ENCODE measurements around the gene L1CAM.

The L1CAM gene

DNA sequence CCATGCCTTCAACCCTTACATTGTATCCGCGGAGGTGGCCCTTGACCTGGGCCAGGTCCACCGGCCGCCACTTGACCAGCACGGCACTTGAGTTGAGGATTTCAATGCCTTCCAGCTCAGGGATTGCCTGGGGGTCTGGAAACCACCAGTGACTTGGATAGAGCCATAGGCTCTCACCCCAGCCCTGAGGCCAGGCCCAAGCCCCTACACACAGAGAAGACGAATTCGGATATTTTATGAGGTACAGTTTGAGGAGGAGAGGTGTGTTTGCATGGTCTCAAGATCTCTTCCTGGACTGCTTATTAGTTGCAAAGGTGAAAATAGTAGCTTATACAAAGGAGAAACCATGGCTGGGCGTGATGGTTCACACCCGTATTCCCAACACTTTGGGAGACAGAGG lies 20.3 kb downstream of the L1CAM start:
- DNase-seq = no peak

GRCh38 chrX:153865321-153865580 lies 20.7 kb downstream of the L1CAM start:
- no peak for DNase-seq

DNA sequence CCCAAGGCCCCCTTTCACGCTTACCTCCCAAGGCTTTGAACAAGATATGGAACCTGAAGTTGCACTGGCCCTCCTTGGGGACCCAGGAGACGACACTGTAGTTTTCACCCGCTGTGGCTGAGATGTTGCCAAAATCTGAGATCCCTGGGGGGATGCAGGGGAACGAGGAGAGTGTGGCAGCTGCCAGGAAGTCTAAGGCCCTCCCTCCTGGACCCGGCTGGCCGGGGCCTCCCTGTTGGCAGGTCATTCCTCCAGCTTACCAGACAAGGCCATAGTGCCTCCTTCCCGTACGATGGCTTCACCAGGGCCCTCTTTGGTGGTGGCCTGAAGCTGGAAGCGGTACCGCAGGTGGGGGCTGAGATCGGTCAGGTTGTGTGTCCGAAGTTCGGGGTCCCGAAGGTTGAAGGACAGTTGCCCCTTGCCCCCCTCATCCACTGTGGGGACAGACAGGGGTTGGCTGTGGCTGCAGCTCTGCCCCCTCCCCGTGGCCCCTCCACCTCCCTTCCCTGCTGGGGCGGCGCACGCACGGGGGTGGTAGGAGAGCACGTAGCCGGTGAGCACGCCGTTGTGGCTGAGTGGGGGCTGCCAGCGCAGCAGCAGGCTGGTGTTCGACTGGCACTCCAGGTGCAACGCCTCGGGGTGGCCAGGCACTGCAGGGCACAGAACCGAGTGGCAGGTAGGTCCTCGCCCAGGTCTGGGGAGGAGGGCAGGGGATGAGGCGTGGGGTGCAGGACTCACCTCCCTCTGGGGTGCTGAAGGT lies 21.2 kb downstream of the L1CAM start:
- DNase-seq = no peak

GRCh38 chrX:153864101-153864500 lies 21.9 kb downstream of the L1CAM start:
- no peak for DNase-seq

DNA sequence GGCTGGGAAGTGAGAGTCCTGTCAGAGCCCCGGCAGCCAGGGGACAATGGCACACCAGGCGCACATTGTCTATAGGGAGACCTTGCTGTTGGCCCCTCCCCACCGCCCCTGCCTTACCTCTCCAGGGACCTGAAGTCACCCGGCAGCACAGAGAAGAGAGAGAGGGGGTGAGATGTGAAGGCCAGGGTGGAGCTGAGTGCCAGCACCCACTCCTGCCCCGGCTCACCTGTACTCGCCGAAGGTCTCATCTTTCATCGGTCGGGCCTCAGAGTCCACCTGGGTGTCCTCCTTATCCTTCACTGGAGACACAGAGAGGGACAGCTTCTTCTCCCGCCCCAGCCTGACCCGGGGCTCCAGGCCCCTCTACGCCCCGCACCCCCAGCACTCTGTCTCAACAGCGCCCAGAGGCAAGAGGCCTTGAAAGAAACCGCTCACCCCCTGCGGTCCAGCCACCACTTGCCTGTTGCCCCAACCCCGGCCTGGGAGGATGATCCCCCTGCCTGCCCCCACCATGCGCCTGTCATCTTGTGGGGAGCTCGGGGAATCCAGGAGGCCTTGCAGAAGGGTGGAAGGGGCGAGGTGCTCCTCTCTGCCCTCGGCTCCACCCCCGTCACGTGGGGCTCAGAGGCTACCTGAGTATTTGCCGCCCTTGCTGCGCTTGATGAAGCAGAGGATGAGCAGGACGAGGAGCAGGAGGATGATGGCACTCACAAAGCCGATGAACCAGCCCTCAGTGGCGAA lies 22.6 kb downstream of the L1CAM start:
- DNase-seq = no peak

- DNase-seq = no peak
Observed at GRCh38 chrX:153862369-153863250, 23.4 kb downstream of the L1CAM start.

GRCh38 chrX:153861733-153862310 lies 24.2 kb downstream of the L1CAM start:
- DNase-seq = no peak

- no peak for DNase-seq
Observed at GRCh38 chrX:153861151-153861550, 24.8 kb downstream of the L1CAM start.

- DNase-seq = no peak
Observed at GRCh38 chrX:153857348-153857903, 28.5 kb downstream of the L1CAM start.

DNA sequence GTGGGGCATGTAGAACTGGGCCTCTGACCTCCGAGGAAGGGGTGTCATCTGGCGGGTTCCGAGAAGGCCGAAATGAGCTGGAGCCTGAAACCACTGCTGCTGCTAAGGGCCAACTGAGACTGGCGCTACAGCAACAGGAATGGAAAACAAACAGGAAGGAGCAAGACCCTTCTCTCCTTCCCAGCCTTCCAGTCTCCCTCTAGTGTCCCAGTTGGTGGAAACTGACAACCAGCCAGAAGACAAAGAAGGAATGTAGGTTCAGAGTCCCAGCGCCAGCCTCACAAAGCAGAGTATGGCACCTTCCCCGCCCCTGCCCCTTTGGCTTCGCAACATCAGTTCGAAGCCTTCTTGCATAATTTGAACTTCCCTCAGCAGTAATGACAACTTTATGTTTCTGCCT lies 31.3 kb downstream of the L1CAM start:
- DNase-seq = no peak

- no peak for DNase-seq
Observed at GRCh38 chrX:153853902-153854267, 32.1 kb downstream of the L1CAM start.

- DNase-seq = no peak
Observed at GRCh38 chrX:153853180-153853901, 32.6 kb downstream of the L1CAM start.

GRCh38 chrX:153851981-153852380 lies 34.0 kb downstream of the L1CAM start:
- DNase-seq = no peak

GRCh38 chrX:153848325-153848724 lies 37.6 kb downstream of the L1CAM start:
- DNase-seq = no peak

DNA sequence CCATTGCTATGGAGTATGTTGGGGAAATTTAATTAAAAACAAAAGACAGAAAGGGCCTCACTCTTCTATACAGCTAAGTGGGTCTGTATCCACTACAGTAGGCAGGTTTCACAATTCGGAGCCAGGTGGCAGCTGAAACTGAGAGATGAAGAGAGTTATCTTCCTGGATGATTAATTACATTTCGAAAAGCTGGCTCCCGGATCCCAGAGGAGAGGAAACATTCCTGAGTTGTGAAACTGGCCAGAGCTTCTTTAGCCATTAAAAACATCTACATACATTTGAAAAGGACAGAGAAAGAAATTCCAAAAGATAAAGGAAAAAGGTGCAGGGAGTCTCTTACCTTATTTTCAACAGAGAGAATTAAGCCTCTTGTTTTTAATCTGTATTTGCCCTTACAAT lies 40.1 kb downstream of the L1CAM start:
- no peak for DNase-seq

DNA sequence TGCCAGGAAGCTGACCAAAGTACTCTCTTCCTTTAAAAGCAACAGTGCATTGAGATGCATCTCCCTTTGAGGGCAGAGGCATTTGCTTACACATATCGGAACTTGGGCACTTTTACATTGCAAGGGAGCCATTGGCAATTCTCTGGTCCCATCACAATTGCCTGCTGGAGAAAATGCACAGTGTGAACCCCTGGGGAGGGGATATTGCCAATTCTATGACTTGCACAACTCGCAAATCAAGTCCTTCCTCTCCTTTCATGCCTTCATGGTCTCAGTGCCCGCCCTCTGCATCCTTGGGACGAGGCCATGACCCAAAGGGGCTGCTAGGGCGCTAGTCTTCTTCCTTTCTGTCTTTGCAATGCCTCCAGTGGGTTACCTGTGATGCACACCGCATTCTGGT lies 40.8 kb downstream of the L1CAM start:
- DNase-seq = no peak

DNA sequence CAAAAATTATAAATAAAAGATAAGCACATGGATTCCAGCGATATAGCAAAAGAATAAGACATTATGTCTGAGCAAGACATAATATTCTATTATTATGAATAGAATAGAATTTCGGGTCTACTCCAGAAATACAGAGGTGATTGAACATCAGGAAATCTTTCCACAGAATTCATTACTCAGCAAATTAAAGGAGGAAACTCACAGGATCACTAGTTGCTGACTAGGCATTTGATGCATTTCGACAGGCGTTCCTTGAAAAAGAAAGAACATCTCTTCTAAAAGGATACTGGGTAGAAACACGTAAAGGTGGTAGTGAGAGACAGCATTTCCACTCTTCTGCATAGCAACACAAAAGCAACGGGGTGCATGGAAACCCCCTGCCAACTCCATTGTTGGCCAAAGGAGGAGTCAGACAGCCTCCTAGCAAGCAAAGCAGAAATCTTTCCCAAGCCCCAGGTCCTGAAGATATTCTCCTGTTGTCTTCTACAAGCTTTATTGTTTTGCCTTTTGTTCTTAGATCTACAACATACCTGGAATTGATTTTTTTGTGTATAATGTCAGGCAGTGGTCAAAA lies 41.4 kb downstream of the L1CAM start:
- DNase-seq = no peak

GRCh38 chrX:153836921-153837320 lies 49.1 kb downstream of the L1CAM start:
- DNase-seq = no peak

GRCh38 chrX:153832728-153833127 lies 53.2 kb downstream of the L1CAM start:
- no peak for DNase-seq

DNA sequence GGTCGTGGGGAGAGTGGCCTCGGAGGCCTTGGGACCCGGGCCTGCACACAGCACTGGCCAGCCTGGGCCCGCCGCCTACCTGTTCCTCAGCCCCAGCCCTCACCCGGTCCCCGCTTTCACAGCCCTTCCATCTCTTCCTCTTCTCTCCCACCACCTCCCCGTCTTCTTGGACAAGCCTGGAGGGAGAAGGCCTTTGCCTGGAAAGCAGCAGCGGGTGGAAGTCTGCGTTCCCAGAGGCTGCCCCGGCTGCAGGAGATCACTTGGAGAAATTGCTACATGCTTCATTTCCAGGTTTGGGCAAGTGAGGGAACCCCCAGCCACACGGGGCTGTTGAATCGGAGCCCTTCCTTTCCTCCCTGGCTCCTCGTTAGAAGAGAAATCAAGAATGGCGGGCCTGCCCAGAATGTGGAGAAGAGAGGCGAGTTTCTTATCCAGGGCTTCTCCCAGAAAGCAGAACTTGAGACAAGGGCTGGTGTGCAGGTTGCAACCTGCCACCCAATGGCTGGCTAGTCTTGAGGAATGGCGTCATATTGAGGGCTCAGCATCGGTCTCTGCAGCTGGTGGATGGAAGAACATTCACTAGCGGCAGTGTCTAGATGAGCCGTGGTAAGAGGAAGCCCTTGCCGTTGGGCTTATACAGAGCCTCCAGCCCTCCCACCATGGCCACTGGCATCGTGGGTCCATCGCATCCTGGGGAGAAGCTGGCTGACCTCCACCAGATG lies 54.4 kb downstream of the L1CAM start:
- no peak for DNase-seq

Measured in hypothalamus (tissue), 51 donors.